Measurements from ENCODE around the gene ITGA11. TPM values are rescaled to one million over a fixed set of nuclear protein-coding genes. Genes with fewer than 3 reads are reported as not detected.

The ITGA11 gene
- total RNA-seq, 1 donor from 2014 or later = 0.22 TPM

DNA sequence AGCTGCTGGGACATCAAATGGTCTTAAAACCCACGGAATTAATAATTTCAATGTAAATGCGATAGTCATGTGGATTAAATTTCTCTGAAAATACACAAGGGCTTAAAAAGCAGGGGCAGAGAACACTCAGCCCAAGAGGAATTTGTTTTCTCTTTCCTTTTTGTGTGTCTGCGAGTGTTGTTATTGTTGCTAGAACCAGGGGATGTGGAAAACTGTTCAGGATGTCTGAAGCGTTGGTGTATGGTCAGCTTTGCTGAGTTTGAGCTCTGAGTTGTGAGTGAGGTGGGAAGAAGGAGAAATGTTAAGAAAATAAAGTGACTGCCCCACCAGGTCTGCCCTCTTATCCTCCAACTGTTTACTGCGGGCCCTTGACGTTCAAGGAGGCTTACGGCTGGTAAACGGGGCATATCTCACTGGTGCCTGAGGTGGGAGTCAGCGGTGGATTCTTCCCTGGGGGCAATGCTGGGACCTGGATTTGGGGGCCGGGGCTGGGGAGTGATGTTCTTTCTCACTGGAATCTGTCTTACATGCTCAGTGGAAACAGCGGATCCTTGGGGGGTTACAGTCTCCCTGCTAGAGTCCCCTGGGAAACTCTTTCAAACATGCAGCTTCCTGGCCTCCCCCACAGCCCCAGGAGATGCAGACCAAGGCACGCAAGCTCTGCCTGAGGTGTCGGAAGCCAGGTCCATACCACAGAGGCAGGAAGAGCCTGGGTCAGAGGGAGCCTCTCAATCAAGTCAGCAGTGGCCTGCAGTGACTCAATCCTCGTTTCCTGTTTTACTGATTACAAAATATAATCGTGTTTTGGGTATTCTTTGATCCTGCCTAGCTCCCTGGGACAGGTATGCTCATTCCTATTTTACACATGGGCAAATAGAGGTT lies 41.8 kb downstream of the ITGA11 start:
- Mint-ChIP-seq H3K36me3 (ENCODE audit: unreplicated experiment) (no peaks in the 10 kb centered on the region), H3K27ac (ENCODE audit: unreplicated experiment) (no peak overlapping the region), H3K9me3 (ENCODE audit: unreplicated experiment) (peaks cover 4% of the 10 kb centered on the region), H3K4me3 (ENCODE audit: unreplicated experiment) (no peak overlapping the region), H3K4me1 (ENCODE audit: low read depth, unreplicated experiment) (peaks cover 5% of the 10 kb centered on the region), H3K27me3 (ENCODE audit: unreplicated experiment) (peaks cover 3% of the 10 kb centered on the region)
- no peak for DNase-seq
- no peak for TF ChIP-seq CTCF (IDR thresholded peaks at IDR 0.05; ENCODE audit: partially characterized antibody, unreplicated experiment)

DNA sequence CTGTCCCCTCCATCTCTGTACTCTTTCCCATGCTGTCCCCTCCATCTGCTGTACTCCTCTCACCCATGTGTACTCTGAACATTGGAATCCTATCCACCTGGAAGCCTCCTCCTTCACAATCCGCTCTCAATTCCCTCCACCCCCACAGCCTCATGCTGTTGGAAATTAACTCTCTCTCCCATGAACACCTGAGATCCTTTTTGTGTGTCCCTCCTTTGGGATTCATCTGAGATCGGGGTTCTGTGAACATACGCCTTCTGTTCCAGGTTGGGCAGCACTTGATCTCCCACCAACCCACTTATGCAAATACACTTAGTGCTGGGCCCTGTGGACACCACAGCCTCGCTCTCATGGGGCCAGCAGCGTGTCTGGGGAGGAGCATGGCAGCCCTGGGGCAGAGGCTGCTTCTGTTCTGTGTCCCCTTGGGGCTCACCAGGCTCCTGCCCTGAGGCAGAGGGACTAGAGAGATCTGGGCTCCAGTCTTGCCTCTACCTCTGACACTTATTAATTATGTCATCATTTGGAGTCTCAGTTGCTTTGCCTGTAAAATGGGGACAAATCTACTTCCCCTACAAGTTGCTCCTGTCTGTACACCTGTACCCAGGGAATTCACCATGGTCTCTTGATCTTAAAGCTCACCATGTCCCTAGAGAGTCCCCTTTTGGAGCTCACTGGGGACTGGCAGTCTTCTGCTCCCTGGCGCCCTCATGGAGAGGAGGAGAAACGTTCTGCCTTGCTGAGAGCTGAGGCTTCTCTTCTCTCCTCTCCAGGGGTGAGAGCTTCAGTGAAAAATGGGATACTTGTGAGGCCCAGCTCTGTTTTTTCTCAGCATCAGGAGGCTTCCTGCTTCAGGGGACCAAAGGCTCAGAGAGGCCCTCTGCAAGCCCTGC lies 42.7 kb downstream of the ITGA11 start:
- TF ChIP-seq CTCF (IDR thresholded peaks at IDR 0.05; ENCODE audit: partially characterized antibody, unreplicated experiment) = no peak
- H3K4me3 Mint-ChIP-seq (ENCODE audit: unreplicated experiment) = no peak overlapping the region
- peaks cover 5% of the 10 kb centered on the region for H3K27me3 Mint-ChIP-seq (ENCODE audit: unreplicated experiment)
- H3K4me1 Mint-ChIP-seq (ENCODE audit: low read depth, unreplicated experiment) = peaks cover 5% of the 10 kb centered on the region
- DNase-seq = no peak
- H3K36me3 Mint-ChIP-seq (ENCODE audit: unreplicated experiment) = no peaks in the 10 kb centered on the region
- H3K9me3 Mint-ChIP-seq (ENCODE audit: unreplicated experiment) = peaks cover 4% of the 10 kb centered on the region
- no peak overlapping the region for H3K27ac Mint-ChIP-seq (ENCODE audit: unreplicated experiment)

- Mint-ChIP-seq H3K27ac (ENCODE audit: unreplicated experiment) (no peak overlapping the region), H3K4me1 (ENCODE audit: low read depth, unreplicated experiment) (peaks cover 5% of the 10 kb centered on the region), H3K27me3 (ENCODE audit: unreplicated experiment) (peaks cover 3% of the 10 kb centered on the region), H3K36me3 (ENCODE audit: unreplicated experiment) (no peaks in the 10 kb centered on the region), H3K9me3 (ENCODE audit: unreplicated experiment) (peaks cover 4% of the 10 kb centered on the region), H3K4me3 (ENCODE audit: unreplicated experiment) (no peak overlapping the region)
- no peak for DNase-seq
- no peak for TF ChIP-seq CTCF (IDR thresholded peaks at IDR 0.05; ENCODE audit: partially characterized antibody, unreplicated experiment)
Measured at GRCh38 chr15:68387381-68388143, 44.4 kb downstream of the ITGA11 start.

DNA sequence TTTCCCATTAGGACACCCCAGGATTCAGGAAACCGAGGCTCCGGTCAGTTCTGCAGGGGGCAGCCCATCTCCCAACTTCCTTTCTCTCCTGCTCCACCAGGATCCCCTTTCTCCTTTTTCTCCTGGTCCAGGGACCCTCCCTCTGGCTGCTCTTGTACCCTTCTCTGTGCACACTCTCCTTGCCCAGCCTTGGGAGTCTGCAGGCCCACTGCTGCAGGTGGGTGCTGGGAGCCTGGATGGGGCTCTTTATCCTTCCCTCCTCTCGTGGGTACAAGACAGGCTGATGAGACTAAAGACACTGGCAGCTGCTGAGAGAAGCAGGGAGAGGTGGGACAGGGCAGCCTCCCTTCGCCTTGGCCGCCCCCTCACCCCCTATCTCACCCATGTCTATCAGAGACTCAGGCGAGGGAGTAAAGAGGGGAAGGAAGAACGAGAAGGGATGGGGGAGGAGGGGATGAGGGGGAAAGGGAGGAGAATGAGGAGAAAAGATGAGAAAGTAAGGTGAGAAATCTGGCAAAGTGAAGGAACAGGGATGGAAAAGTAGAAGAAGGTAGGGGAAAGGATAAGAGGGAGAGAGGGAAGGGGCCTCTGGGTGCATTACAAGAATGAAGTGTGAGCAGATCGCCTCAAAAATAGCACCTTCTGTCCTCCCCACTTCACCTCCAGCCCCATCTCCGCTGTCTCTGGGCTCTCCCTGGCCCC lies 45.2 kb downstream of the ITGA11 start:
- no peak for DNase-seq
- Mint-ChIP-seq H3K4me1 (ENCODE audit: low read depth, unreplicated experiment) (peaks cover 5% of the 10 kb centered on the region), H3K27ac (ENCODE audit: unreplicated experiment) (no peak overlapping the region), H3K4me3 (ENCODE audit: unreplicated experiment) (no peak overlapping the region), H3K9me3 (ENCODE audit: unreplicated experiment) (peaks cover 2% of the 10 kb centered on the region), H3K27me3 (ENCODE audit: unreplicated experiment) (peaks cover 3% of the 10 kb centered on the region), H3K36me3 (ENCODE audit: unreplicated experiment) (no peaks in the 10 kb centered on the region)
- no peak for TF ChIP-seq CTCF (IDR thresholded peaks at IDR 0.05; ENCODE audit: partially characterized antibody, unreplicated experiment)
